GM18909 (cell line): ENCODE data around the gene MFSD2A.
"Not testable (repeated sequence)": the region's sequence is repeated elsewhere in the genome, so short reads cannot be mapped to it uniquely, and the experiment has no call there.

Source experiments
- ATAC-seq: cut with Tn5 transposase; IDR thresholded peaks from one replicate; pipeline ENCODE4 v1.9.1; 2021; ENCODE audit warnings: mild to moderate bottlenecking; ENCODE audit not compliant: unreplicated experiment, poor library complexity

Gene MFSD2A

GRCh38 chr1:39954870-39955546 is at the start of gene MFSD2A:
Gene MFSD2A (plus strand): TSS chr1:39955145. CDS start chr1:39955293, 148 bp downstream.
- ATAC-seq = peak; percentile 76

- no peak for ATAC-seq
Measured at GRCh38 chr1:39905172-39905571, 49.8 kb upstream of the MFSD2A start.

- ATAC-seq = no peak
Measured at GRCh38 chr1:39907528-39908453, 47.2 kb upstream of the MFSD2A start.

- no peak for ATAC-seq
Measured at GRCh38 chr1:39908534-39908933, 46.4 kb upstream of the MFSD2A start.

- no peak for ATAC-seq
Measured at GRCh38 chr1:39910263-39910662, 44.7 kb upstream of the MFSD2A start.

GRCh38 chr1:39913136-39913535 is 41.8 kb upstream of the MFSD2A start:
- ATAC-seq = not testable (repeated sequence)

- ATAC-seq = no peak
Measured at GRCh38 chr1:39915499-39916129, 39.3 kb upstream of the MFSD2A start.

- ATAC-seq = no peak
Measured at GRCh38 chr1:39917825-39918224, 37.1 kb upstream of the MFSD2A start.

GRCh38 chr1:39919545-39919944 is 35.4 kb upstream of the MFSD2A start:
- no peak for ATAC-seq

GRCh38 chr1:39922251-39922688 is 32.7 kb upstream of the MFSD2A start:
- ATAC-seq = no peak

GRCh38 chr1:39925721-39926342 is 29.1 kb upstream of the MFSD2A start:
- no peak for ATAC-seq

- ATAC-seq = no peak
Measured at GRCh38 chr1:39926343-39926793, 28.6 kb upstream of the MFSD2A start.

- ATAC-seq = no peak
Measured at GRCh38 chr1:39926820-39927219, 28.1 kb upstream of the MFSD2A start.

- no peak for ATAC-seq
Measured at GRCh38 chr1:39927538-39927937, 27.4 kb upstream of the MFSD2A start.

GRCh38 chr1:39928809-39929587 is 25.9 kb upstream of the MFSD2A start:
- no peak for ATAC-seq

GRCh38 chr1:39933956-39934941 is 20.7 kb upstream of the MFSD2A start:
- ATAC-seq = no peak

GRCh38 chr1:39936724-39937491 is 18.0 kb upstream of the MFSD2A start:
- no peak for ATAC-seq

GRCh38 chr1:39938856-39939255 is 16.1 kb upstream of the MFSD2A start:
- ATAC-seq = no peak
